ENCODE measurements around the gene METTL15.

The METTL15 gene

GRCh38 chr11:28339488-28339887 lies 231.3 kb downstream of the METTL15 start:
- no peaks in the 10 kb centered on the region for H3K27me3 ChIP-seq (replicated peaks)
- DNase-seq = no peak
- no peaks in the 10 kb centered on the region for H3K36me3 ChIP-seq (replicated peaks)
- H3K27ac ChIP-seq = no peak overlapping the region
- TF ChIP-seq, protein P1, sequence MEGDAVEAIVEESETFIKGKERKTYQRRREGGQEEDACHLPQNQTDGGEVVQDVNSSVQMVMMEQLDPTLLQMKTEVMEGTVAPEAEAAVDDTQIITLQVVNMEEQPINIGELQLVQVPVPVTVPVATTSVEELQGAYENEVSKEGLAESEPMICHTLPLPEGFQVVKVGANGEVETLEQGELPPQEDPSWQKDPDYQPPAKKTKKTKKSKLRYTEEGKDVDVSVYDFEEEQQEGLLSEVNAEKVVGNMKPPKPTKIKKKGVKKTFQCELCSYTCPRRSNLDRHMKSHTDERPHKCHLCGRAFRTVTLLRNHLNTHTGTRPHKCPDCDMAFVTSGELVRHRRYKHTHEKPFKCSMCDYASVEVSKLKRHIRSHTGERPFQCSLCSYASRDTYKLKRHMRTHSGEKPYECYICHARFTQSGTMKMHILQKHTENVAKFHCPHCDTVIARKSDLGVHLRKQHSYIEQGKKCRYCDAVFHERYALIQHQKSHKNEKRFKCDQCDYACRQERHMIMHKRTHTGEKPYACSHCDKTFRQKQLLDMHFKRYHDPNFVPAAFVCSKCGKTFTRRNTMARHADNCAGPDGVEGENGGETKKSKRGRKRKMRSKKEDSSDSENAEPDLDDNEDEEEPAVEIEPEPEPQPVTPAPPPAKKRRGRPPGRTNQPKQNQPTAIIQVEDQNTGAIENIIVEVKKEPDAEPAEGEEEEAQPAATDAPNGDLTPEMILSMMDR (IDR thresholded peaks at IDR 0.05; ENCODE audit: low read depth, low read length, missing control alignments) = no peak
- H3K4me3 ChIP-seq (ENCODE audit: low read depth, low read length) = no peak overlapping the region
- in situ Hi-C loops (cut with HindIII; ENCODE audit: low pct_ligation_motif_present, low sequenced_read_pairs) = no loop called here

GRCh38 chr11:28342716-28343115 lies 234.5 kb downstream of the METTL15 start:
- TF ChIP-seq, protein P1 (IDR thresholded peaks at IDR 0.05; ENCODE audit: low read depth, low read length, missing control alignments) = no peak
- DNase-seq = no peak
- H3K36me3 ChIP-seq (replicated peaks) = no peaks in the 10 kb centered on the region
- H3K4me3 ChIP-seq (ENCODE audit: low read depth, low read length) = no peak overlapping the region
- H3K27ac ChIP-seq = peak overlapping the region; percentile 89
- in situ Hi-C loops (cut with HindIII; ENCODE audit: low pct_ligation_motif_present, low sequenced_read_pairs) = no loop called here
- H3K27me3 ChIP-seq (replicated peaks) = no peaks in the 10 kb centered on the region

DNA sequence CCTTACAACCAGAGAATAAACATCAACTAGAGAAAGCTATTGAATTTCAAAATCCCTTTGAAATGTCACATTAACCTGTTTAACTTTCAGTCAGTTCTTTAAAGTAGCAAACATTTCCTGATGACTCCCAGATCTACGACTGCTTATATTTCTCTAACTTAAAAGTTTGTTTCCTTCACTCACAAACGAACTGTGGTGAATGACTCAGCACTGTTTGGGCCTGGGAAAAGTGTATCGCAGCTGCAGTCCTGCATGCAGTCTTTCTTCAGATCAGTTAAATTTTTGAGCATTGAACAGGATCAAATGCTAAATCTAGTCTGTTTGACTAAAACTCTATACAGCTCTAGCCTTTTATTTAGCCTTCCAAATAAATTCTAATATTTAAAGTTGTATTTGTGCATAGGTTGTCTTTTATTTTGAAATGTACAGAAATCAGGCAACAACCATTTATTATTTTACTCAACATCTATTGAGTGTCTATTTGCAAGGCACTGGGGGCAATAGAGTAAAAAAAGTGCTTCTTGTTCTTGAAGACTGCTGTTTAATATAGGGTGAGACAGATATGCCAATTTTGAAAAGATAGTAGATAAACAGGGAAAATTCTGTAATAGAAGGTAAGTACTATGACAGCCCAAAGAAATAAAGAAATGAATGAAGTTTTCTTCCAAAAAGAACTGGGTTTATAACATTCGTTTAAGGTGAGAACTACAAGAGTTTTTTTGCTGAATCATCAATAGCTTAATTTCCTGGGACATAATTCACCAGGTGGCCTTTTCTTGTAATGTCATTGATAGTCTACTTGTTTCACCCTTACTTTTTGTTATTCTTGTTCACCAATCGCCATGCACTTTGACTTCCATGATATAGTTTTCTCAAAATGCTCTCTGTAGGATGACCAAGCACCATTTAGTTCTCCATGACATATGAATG lies 235.4 kb downstream of the METTL15 start:
- Histone ChIP-seq H3K27me3 (replicated peaks) (no peaks in the 10 kb centered on the region), H3K36me3 (replicated peaks) (no peaks in the 10 kb centered on the region), H3K4me3 (ENCODE audit: low read depth, low read length) (no peak overlapping the region), H3K27ac (peak overlapping the region; percentile 89)
- peak; percentile 80 for DNase-seq
- TF ChIP-seq, protein P1 (IDR thresholded peaks at IDR 0.05; ENCODE audit: low read depth, low read length, missing control alignments) = no peak
- in situ Hi-C loops (cut with HindIII; ENCODE audit: low pct_ligation_motif_present, low sequenced_read_pairs) = no loop called here

DNA sequence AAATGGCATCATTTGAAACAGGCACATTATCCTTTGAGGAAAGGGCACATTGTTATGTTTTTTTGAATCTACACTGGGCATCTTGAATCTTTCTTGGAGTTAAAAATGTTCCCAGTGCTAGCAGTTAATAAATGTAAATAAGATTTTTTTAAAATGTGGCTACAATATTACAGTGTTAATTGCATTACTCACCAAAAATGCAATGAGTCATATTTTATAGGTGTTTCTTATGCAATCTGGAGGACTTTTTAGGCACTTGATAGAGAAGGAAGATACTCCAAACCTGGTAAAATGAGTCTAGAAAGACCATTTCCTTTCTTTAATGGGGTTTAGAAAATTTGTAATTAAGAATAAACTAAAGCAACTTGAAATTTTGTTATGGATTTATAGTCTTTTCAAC lies 238.0 kb downstream of the METTL15 start:
- no peak for DNase-seq
- Histone ChIP-seq H3K4me3 (ENCODE audit: low read depth, low read length) (no peak overlapping the region), H3K27me3 (replicated peaks) (no peaks in the 10 kb centered on the region), H3K36me3 (replicated peaks) (no peaks in the 10 kb centered on the region), H3K27ac (no peak overlapping the region)
- in situ Hi-C loops (cut with HindIII; ENCODE audit: low pct_ligation_motif_present, low sequenced_read_pairs) = no loop called here
- TF ChIP-seq, protein P1 (IDR thresholded peaks at IDR 0.05; ENCODE audit: low read depth, low read length, missing control alignments) = no peak

- DNase-seq = no peak
- Histone ChIP-seq H3K27ac (no peak overlapping the region), H3K27me3 (replicated peaks) (no peaks in the 10 kb centered on the region), H3K36me3 (replicated peaks) (no peaks in the 10 kb centered on the region), H3K4me3 (ENCODE audit: low read depth, low read length) (no peak overlapping the region)
- in situ Hi-C loops (cut with HindIII; ENCODE audit: low pct_ligation_motif_present, low sequenced_read_pairs) = no loop called here
- TF ChIP-seq, protein P1 (IDR thresholded peaks at IDR 0.05; ENCODE audit: low read depth, low read length, missing control alignments) = no peak
Measured at GRCh38 chr11:28346721-28347120, 238.5 kb downstream of the METTL15 start.
